D721Med (cell line): Measurements from ENCODE around the gene GID8.

Source experiments
- DNase-seq: peaks from one replicate; pipeline ENCODE4 v3.0.0; 2011; ENCODE audit warnings: low spot score; ENCODE audit not compliant: insufficient read length
- FAIRE-seq: peaks from 2 replicates; lab custom pipeline; 2011; peaks lifted over from hg19 to GRCh38; lab: Jason Lieb, UNC
- TF ChIP-seq, protein P1 (sequence below): IDR thresholded peaks from 2 replicates; pipeline ENCODE4 v1.5.1; 2012; ENCODE audit warnings: mild to moderate bottlenecking, control low read depth; ENCODE audit not compliant: insufficient read depth; ENCODE audit errors: missing control alignments

The GID8 gene

DNA sequence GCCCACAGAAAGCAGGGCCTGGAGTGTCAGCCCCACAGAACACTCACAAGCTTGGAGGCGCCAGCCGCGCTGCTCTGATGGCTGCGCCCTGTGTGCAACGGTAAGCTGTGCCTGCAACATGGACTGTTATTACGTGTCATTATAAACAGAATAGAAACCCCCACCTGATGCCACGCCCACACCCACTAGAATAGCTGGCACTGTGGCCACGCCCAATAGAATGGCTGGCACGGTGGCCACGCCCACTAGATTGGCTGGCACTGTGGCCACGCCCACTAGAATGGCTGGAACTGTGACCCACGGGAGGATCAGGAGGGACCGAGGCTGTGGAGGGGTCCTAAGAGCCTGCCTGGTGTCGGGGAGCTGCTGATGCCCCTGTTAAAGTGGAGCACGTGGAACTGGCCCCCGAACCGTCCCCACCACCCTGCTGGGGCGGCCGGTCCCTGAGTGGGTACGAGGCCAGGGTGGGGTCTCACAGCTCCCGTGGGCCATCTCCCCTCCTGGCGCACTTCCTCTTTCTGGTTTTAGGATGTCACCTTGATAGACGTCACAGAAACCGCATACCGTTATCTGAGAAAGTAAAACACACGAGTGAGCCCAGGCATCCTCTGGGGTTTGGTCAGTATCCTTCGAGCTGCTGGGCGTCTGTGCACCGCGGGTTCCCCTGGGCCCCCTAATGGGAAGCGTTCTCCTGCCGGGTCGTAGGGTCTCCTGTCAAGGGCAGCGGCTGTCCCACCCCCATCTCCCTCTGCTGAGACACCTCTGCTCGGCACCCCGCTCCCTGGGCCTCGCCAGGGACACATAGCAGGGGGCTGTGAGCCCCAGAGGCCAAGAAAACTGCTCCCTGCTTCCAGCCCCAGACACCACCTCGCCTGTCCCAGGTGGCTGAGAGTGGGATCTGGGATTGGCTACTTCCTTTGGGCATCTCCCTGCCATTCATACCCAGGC, 39.9 kb downstream of the GID8 start:
- no peak for DNase-seq
- FAIRE-seq, result no peak
- TF ChIP-seq, protein P1, sequence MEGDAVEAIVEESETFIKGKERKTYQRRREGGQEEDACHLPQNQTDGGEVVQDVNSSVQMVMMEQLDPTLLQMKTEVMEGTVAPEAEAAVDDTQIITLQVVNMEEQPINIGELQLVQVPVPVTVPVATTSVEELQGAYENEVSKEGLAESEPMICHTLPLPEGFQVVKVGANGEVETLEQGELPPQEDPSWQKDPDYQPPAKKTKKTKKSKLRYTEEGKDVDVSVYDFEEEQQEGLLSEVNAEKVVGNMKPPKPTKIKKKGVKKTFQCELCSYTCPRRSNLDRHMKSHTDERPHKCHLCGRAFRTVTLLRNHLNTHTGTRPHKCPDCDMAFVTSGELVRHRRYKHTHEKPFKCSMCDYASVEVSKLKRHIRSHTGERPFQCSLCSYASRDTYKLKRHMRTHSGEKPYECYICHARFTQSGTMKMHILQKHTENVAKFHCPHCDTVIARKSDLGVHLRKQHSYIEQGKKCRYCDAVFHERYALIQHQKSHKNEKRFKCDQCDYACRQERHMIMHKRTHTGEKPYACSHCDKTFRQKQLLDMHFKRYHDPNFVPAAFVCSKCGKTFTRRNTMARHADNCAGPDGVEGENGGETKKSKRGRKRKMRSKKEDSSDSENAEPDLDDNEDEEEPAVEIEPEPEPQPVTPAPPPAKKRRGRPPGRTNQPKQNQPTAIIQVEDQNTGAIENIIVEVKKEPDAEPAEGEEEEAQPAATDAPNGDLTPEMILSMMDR, result no peak

DNA sequence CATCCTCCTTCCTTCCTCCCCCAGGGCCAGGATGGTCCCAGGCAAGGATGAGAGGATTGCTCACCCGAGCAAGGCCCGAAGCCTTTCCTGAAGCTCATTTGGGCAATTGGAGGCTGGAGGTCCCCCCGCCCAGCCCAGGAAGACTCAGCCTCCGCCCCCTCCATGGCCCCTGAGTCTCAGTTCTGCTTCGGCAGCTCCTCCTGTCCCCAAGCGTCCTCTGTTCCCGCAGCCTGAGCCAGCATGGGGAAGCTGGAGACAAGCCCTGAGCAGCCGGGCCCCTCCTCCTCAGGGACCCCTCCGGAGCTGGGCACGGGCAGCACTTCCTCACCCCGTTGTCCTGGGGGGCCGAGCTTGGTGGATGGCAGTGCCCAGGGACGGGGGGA, 40.6 kb downstream of the GID8 start:
- DNase-seq, result no peak
- no peak for FAIRE-seq
- TF ChIP-seq, protein P1, result no peak

DNA sequence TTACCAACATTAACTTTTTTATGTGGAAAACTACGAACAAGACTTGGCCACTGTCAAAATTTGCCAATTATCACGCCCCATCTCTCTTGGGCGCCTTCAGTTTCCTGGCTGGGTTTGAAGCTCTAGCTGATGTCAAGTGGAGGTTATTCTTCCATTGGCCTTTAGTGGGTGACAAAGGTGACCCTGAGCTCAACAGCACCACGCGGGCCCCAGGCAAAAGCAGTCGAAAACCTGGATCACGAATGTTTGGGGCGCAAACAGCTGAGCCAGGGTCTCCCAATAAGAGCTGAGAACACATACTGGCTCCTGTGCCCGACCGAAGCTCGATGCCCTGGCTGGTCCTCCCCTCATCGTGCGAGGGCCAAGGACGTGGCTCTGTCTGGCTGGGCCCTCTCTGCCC, 41.4 kb downstream of the GID8 start:
- FAIRE-seq (no peak), DNase-seq (no peak)
- TF ChIP-seq, protein P1, result no peak

DNA sequence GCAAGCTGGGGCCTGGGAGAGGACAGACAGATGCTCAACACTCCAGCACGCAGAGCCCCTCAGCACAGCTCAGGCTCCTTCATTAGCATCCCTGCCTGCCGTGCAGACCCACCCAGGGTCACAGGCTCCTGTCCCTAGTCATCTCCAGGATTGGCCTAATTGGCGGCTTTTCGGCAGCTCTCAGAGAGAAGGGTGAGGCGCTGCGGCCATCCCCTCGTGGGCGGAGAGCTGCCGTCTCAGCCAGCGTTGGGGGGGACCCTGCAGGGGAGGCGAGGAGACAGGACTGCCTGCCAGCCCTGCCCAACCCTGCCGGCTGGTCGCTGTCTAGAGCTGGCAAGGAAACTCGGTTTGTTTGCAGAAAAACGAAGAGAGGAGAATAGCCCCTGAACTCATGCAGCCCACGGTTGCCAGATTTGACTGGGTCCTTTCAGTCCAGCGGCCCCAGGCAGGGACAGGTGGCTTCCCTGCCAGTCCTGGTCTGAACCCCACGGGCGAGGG, 42.0 kb downstream of the GID8 start:
- TF ChIP-seq, protein P1, result no peak
- DNase-seq (no peak), FAIRE-seq (no peak)

DNA sequence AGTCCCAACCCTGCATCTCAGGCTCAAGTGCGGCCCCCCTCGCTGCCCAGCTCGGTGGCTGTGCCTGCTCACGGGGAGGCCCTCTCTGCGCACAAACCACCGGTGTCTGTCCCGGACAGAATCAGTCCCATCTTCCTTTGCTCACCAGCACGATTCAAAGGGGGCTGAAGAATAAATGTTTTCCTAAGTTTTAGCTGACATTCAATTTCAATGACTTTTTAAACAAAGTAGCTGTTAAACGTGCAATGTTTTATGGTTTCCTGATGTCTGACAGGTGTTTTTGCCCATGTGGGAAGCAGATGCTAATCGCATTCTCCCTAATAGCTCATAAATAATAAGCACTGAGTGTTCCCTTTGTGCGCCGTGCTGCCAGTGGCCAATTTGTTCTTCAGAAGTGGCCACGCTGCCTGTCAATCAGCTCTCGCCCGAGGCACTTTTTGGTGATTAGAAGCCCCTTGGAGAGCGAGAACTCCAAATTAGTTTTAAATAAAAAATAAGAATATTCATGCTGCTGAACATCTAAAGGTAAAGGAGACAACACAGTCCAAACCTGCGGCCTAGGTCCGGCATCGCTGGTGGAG, 42.5 kb downstream of the GID8 start:
- TF ChIP-seq, protein P1, result no peak
- no peak for FAIRE-seq
- DNase-seq, result no peak

DNA sequence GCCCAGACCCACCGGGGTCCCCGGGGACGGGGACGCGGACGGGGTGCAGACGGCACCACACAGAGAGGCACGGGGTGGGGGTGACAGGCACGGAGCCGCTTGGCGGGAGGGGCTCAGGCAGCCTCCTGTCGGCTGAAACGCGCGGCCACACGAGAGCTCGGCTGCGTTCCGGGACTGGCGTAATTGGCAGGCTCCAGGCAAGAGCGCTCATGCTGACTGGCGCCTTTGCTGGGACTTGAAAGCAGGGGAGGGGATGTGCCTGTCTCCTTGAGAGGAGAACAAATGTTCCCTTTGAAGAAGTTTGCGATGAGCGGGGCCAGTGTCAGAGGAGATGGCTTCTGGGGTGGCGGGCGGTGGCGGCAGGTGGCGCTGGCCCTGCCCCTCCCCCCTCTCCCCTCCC, 43.0 kb downstream of the GID8 start:
- no peak for DNase-seq
- FAIRE-seq, result no peak
- TF ChIP-seq, protein P1, result no peak
